Kidney (tissue), 14 donors: ENCODE measurements around the gene COL15A1. TPM values are rescaled to one million over a fixed set of nuclear protein-coding genes. Genes with fewer than 3 reads are reported as not detected.

Experiments used
- DNase-seq, 5 donors: peaks; one replicate each; pipeline ENCODE4 v3.0.0-alpha.2; 2013 to 2020
- FAIRE-seq: peaks from 2 replicates; lab custom pipeline; 2012; peaks lifted over from hg19 to GRCh38; lab: Jason Lieb, UNC
- H3K27ac ChIP-seq, 2 donors: one replicate each; pipeline ENCODE4 v1.7.0; 2013; ENCODE audit warnings: low read depth in 2 of 2, low read length in 2 of 2, inconsistent platforms in 1 of 2
- H3K27me3 ChIP-seq: one replicate; pipeline ENCODE4 v1.7.1; 2013; ENCODE audit warnings: low read length, inconsistent platforms; ENCODE audit not compliant: control insufficient read depth, insufficient read depth
- H3K36me3 ChIP-seq, 3 donors: one replicate each; pipeline versions ENCODE4 v1.7.0 to v1.7.1; 2013; ENCODE audit warnings: low read length in 3 of 3, control low read depth in 1 of 3, inconsistent platforms in 1 of 3; ENCODE audit not compliant: insufficient read depth in 3 of 3, control insufficient read depth in 2 of 3
- H3K4me1 ChIP-seq, 3 donors: one replicate each; pipeline versions ENCODE4 v1.7.0 to v1.7.1; 2013; ENCODE audit warnings: low read length in 3 of 3, inconsistent platforms in 1 of 3, low read depth in 1 of 3; ENCODE audit not compliant: control insufficient read depth in 2 of 3, insufficient read depth in 2 of 3
- H3K4me3 ChIP-seq, 3 donors: one replicate each; pipeline versions ENCODE4 v1.7.0 to v1.8.1; 2013; ENCODE audit warnings: low read length in 3 of 3, control low read depth in 1 of 3, inconsistent platforms in 1 of 3
- H3K9ac ChIP-seq, 3 donors: one replicate each; pipeline versions ENCODE4 v1.7.0 to v1.7.1; 2013; ENCODE audit warnings: low read length in 3 of 3, control low read depth in 1 of 3, inconsistent platforms in 1 of 3
- H3K9me3 ChIP-seq, 3 donors: one replicate each; pipeline versions ENCODE4 v1.7.0 to v1.7.1; 2013; ENCODE audit warnings: low read length in 3 of 3, control low read depth in 1 of 3, inconsistent platforms in 1 of 3; ENCODE audit not compliant: control insufficient read depth in 2 of 3, insufficient read depth in 1 of 3
- CTCF ChIP-seq: IDR thresholded peaks from 3 replicates; pipeline ENCODE4 v1.5.1; 2012; ENCODE audit warnings: mild to moderate bottlenecking, moderate library complexity, borderline replicate concordance; ENCODE audit not compliant: insufficient read depth; ENCODE audit errors: extremely low read depth
- intact Hi-C: fragments of 100-400 bp; cut with DNase I; formaldehyde crosslinking; loops from one replicate; pipeline ENCODE4 v1.11.1; 2022
- polyA plus RNA-seq: library from polyadenylated mRNA; stranded (reverse); fragments of 350-450 nt; fragmentation: Illumina TruSeq; extraction: RNeasy Lipid Tissue Mini Kit (QIAGEN cat#74804); gene quantifications from one replicate; pipeline ENCODE4 v1.2.3, GENCODE V29; 2014; ENCODE audit warnings: low read depth, low replicate concordance; ENCODE audit not compliant: insufficient read depth
- total RNA-seq: library from RNA; stranded (reverse); fragmentation: NEBNext Ultra II Directional; extraction: Animal tissue kit (Norgen Biotek cat#: 25700); gene quantifications from one replicate; pipeline ENCODE4 v1.2.1, GENCODE V29; 2021
- donor health status: control.
- donor health status: control.
- donor health status: control.
- donor health status: control.
- donor health status: control.
- donor health status: DM: yes; HTN: yes; CAD: no.
- donor health status: Normal renal cell carcinoma (clear cell type).

The COL15A1 gene
- total and polyA plus RNA-seq, 2 donors from 2014 or later, result 4.7 to 42.0 TPM

GRCh38 chr9:98967680-98968079 lies 24.0 kb downstream of the COL15A1 start:
- intact Hi-C loops, result no loop called here
- Histone ChIP-seq H3K9me3 (no peaks in the 10 kb centered on the region), H3K9ac (no peak overlapping the region), H3K4me3 (no peak overlapping the region), H3K27ac (no peak overlapping the region), H3K36me3 (no peaks in the 10 kb centered on the region), H3K4me1 (peaks cover 0 to 6% (median 0%) of the 10 kb centered on the region in 3 donors), H3K27me3 (no peaks in the 10 kb centered on the region)
- DNase-seq (no peak), FAIRE-seq (no peak)
- no peak for TF ChIP-seq CTCF

- no peak overlapping the region for H3K4me3 ChIP-seq
- no peak for FAIRE-seq
- H3K27ac ChIP-seq, result no peak overlapping the region
- H3K9me3 ChIP-seq, result no peaks in the 10 kb centered on the region
- peaks cover 0 to 3% (median 0%) of the 10 kb centered on the region in 3 donors for H3K4me1 ChIP-seq
- no peaks in the 10 kb centered on the region for H3K36me3 ChIP-seq
- H3K9ac ChIP-seq, result no peak overlapping the region
- H3K27me3 ChIP-seq, result no peaks in the 10 kb centered on the region
- no peak for TF ChIP-seq CTCF
- no peak for DNase-seq
- intact Hi-C loops, result no loop called here
Observed at GRCh38 chr9:98968601-98969337, 25.1 kb downstream of the COL15A1 start.

GRCh38 chr9:98970532-98971041 lies 26.9 kb downstream of the COL15A1 start:
- no peak overlapping the region for H3K27ac ChIP-seq
- no peaks in the 10 kb centered on the region for H3K36me3 ChIP-seq
- no peak overlapping the region for H3K4me3 ChIP-seq
- intact Hi-C loops, result no loop called here
- no peak for TF ChIP-seq CTCF
- H3K4me1 ChIP-seq, result peaks cover 0 to 5% (median 0%) of the 10 kb centered on the region in 3 donors
- H3K9ac ChIP-seq, result no peak overlapping the region
- H3K27me3 ChIP-seq, result no peaks in the 10 kb centered on the region
- FAIRE-seq (no peak), DNase-seq (no peak)
- H3K9me3 ChIP-seq, result no peaks in the 10 kb centered on the region
